Upper lobe of left lung (tissue), 4 donors: ENCODE results near the gene SERPINA9.

Source experiments
- CTCF ChIP-seq, 6 experiments: fragments of 450-650 bp in 4 of 6; fragments of 200-600 bp in 2 of 6; sonication (generic) in 2 of 6; IDR thresholded peaks; one replicate each; pipeline ENCODE4 v1.5.1; 2016 to 2019; ENCODE audit warnings: antibody characterized with exemption in 6 of 6
- POLR2AphosphoS5 ChIP-seq, 2 donors: sonication (generic); formaldehyde crosslinking; IDR thresholded peaks; one replicate each; pipeline ENCODE4 v1.5.1; 2017; ENCODE audit warnings: antibody characterized with exemption in 2 of 2

GRCh38 chr14:94481468-94482131, 5.6 kb upstream of the SERPINA9 start:
- TF ChIP-seq CTCF (IDR thresholded peaks at IDR 0.05), result no peak
- TF ChIP-seq POLR2AphosphoS5 (IDR thresholded peaks at IDR 0.05), result no peak
